Vagina (tissue), 2 donors: Measurements from ENCODE around the gene GSG1L. TPM values are rescaled to one million over a fixed set of nuclear protein-coding genes. Genes with fewer than 3 reads are reported as not detected.

Source experiments
- DNase-seq, 2 donors: peaks; one replicate each; pipeline ENCODE4 v3.0.0-alpha.2; 2017; ENCODE audit errors: extremely low spot score in 2 of 2
- H3K27ac ChIP-seq: fragments of 200-600 bp; sonication (generic); one replicate; pipeline ENCODE4 v1.5.1; 2019
- H3K27me3 ChIP-seq: fragments of 200-600 bp; sonication (generic); one replicate; pipeline ENCODE4 v1.5.1; 2019
- H3K36me3 ChIP-seq, 2 donors: fragments of 200-600 bp; sonication (generic); one replicate each; pipeline ENCODE4 v1.5.1; 2017 to 2019
- H3K4me1 ChIP-seq: fragments of 200-600 bp; sonication (generic); one replicate; pipeline ENCODE4 v1.5.1; 2019
- H3K4me3 ChIP-seq, 2 donors: fragments of 200-600 bp; sonication (generic); 1 replicate in 1 of 2; 2 replicates in 1 of 2; pipeline ENCODE4 v1.5.1; 2016 to 2019
- H3K9me3 ChIP-seq: fragments of 200-600 bp; sonication (generic); one replicate; pipeline ENCODE4 v1.5.1; 2019
- CTCF ChIP-seq, 3 experiments: fragments of 450-650 bp in 2 of 3; fragments of 200-600 bp in 1 of 3; sonication (generic) in 1 of 3; IDR thresholded peaks; one replicate each; pipeline ENCODE4 v1.5.1; 2017 to 2019; ENCODE audit warnings: antibody characterized with exemption in 3 of 3, mild to moderate bottlenecking in 2 of 3, moderate library complexity in 2 of 3
- POLR2A ChIP-seq, 2 donors: fragments of 450-650 bp; IDR thresholded peaks; one replicate each; pipeline ENCODE4 v1.6.1; 2017; ENCODE audit warnings: antibody characterized with exemption in 2 of 2, mild to moderate bottlenecking in 2 of 2, moderate library complexity in 2 of 2
- POLR2AphosphoS5 ChIP-seq, 2 donors: sonication (generic); formaldehyde crosslinking; IDR thresholded peaks; one replicate each; pipeline ENCODE4 v1.9.0; 2017; ENCODE audit warnings: antibody characterized with exemption in 2 of 2, mild to moderate bottlenecking in 2 of 2, low read depth in 1 of 2; ENCODE audit not compliant: insufficient read depth in 1 of 2
- intact Hi-C: fragments of 100-400 bp; cut with DNase I; formaldehyde crosslinking; loops from one replicate; pipeline ENCODE4 v1.15.1; 2023
- total RNA-seq: library from RNA; depleted of rRNA; stranded (reverse); fragments of >200 nt; gene quantifications from one replicate; pipeline ENCODE4 v1.2.3, GENCODE V29; 2016

The GSG1L gene
- total RNA-seq, 1 donor from 2014 or later: not detected

- Histone ChIP-seq H3K9me3 (no peaks in the 10 kb centered on the region), H3K36me3 (no peaks in the 10 kb centered on the region), H3K27me3 (no peaks in the 10 kb centered on the region), H3K4me3 (no peak overlapping the region), H3K4me1 (no peaks in the 10 kb centered on the region), H3K27ac (no peak overlapping the region)
- intact Hi-C loops: no loop called here
- no peak for DNase-seq
- no peak for TF ChIP-seq CTCF (IDR thresholded peaks at IDR 0.05)
- TF ChIP-seq POLR2A (IDR thresholded peaks at IDR 0.05): no peak
- no peak for TF ChIP-seq POLR2AphosphoS5 (IDR thresholded peaks at IDR 0.05; ENCODE audit: insufficient read depth in 1 of 2, low read depth in 1 of 2)
Observed at GRCh38 chr16:27838536-27839175, 224.9 kb downstream of the GSG1L start.

GRCh38 chr16:27829975-27830374, 233.5 kb downstream of the GSG1L start:
- no peaks in the 10 kb centered on the region for H3K9me3 ChIP-seq
- no peak for DNase-seq
- H3K4me3 ChIP-seq: no peak overlapping the region
- TF ChIP-seq CTCF (IDR thresholded peaks at IDR 0.05) (no peak), POLR2AphosphoS5 (IDR thresholded peaks at IDR 0.05; ENCODE audit: insufficient read depth in 1 of 2, low read depth in 1 of 2) (no peak), POLR2A (IDR thresholded peaks at IDR 0.05) (no peak)
- H3K27ac ChIP-seq: no peak overlapping the region
- no peaks in the 10 kb centered on the region for H3K4me1 ChIP-seq
- intact Hi-C loops: no loop called here
- H3K27me3 ChIP-seq: no peaks in the 10 kb centered on the region
- no peaks in the 10 kb centered on the region for H3K36me3 ChIP-seq

GRCh38 chr16:27828671-27829070, 234.8 kb downstream of the GSG1L start:
- Histone ChIP-seq H3K27ac (no peak overlapping the region), H3K36me3 (no peaks in the 10 kb centered on the region), H3K4me1 (no peaks in the 10 kb centered on the region), H3K4me3 (no peak overlapping the region), H3K27me3 (no peaks in the 10 kb centered on the region), H3K9me3 (no peaks in the 10 kb centered on the region)
- no peak for DNase-seq
- intact Hi-C loops: no loop called here
- TF ChIP-seq POLR2A (IDR thresholded peaks at IDR 0.05) (no peak), CTCF (IDR thresholded peaks at IDR 0.05) (no peak), POLR2AphosphoS5 (IDR thresholded peaks at IDR 0.05; ENCODE audit: insufficient read depth in 1 of 2, low read depth in 1 of 2) (no peak)

GRCh38 chr16:27827765-27828164, 235.7 kb downstream of the GSG1L start:
- no peak for DNase-seq
- intact Hi-C loops: no loop called here

More at GRCh38 chr16:27827765-27828164, 235.7 kb downstream of the GSG1L start:
- no peaks in the 10 kb centered on the region for H3K36me3 ChIP-seq
- TF ChIP-seq CTCF (IDR thresholded peaks at IDR 0.05): no peak
- H3K4me3 ChIP-seq: no peak overlapping the region
- H3K9me3 ChIP-seq: no peaks in the 10 kb centered on the region
- no peaks in the 10 kb centered on the region for H3K4me1 ChIP-seq
- H3K27ac ChIP-seq: no peak overlapping the region
- no peaks in the 10 kb centered on the region for H3K27me3 ChIP-seq
